SJSA1 (cell line): ENCODE data around the gene SH3RF3. TPM values are rescaled to one million over a fixed set of nuclear protein-coding genes. Genes with fewer than 3 reads are reported as not detected.

Source experiments
- DNase-seq, 2 experiments: peaks; one replicate each; pipeline ENCODE4 v3.0.0-alpha.2; 2015 to 2020; ENCODE audit warnings: low spot score in 2 of 2, low read depth in 1 of 2
- H3K27ac ChIP-seq: fragments of 250-450 bp; sonication (Bioruptor Pico); 2 replicates; pipeline ENCODE4 v1.5.1; 2020; ENCODE audit warnings: mild to moderate bottlenecking, moderate library complexity
- H3K27me3 ChIP-seq: fragments of 250-450 bp; sonication (Bioruptor Pico); replicated peaks from 2 replicates; pipeline ENCODE4 v1.5.1; 2020; ENCODE audit warnings: mild to moderate bottlenecking, moderate library complexity
- H3K36me3 ChIP-seq: fragments of 250-450 bp; sonication (Bioruptor Pico); 2 replicates; pipeline ENCODE4 v1.5.1; 2020; ENCODE audit warnings: mild to moderate bottlenecking
- H3K4me1 ChIP-seq: fragments of 250-450 bp; sonication (Bioruptor Pico); replicated peaks from 2 replicates; pipeline ENCODE4 v1.6.1; 2021; ENCODE audit warnings: mild to moderate bottlenecking
- H3K4me3 ChIP-seq: fragments of 250-450 bp; sonication (Bioruptor Pico); 2 replicates; pipeline ENCODE4 v1.5.1; 2020; ENCODE audit warnings: mild to moderate bottlenecking
- H3K9me3 ChIP-seq: fragments of 250-450 bp; sonication (Bioruptor Pico); replicated peaks from 2 replicates; pipeline ENCODE4 v1.5.1; 2020; ENCODE audit warnings: mild to moderate bottlenecking
- total RNA-seq: library from RNA; depleted of rRNA; stranded (reverse); fragments of >200 nt; shearing (Covaris generic); gene quantifications from 2 replicates; pipeline ENCODE4 v1.2.3, GENCODE V29; 2014

Gene SH3RF3
- total RNA-seq, 1 experiment from 2014 or later: 6.1 TPM

- Histone ChIP-seq H3K9me3 (no peaks in the 10 kb centered on the region), H3K27ac (no peak overlapping the region), H3K27me3 (no peaks in the 10 kb centered on the region), H3K4me3 (no peak overlapping the region), H3K36me3 (peaks cover 6% of the 10 kb centered on the region; the same call in 1 of the 2 replicates), H3K4me1 (no peaks in the 10 kb centered on the region)
- DNase-seq: no peak
These were observed 267.5 kb downstream of the SH3RF3 start for GRCh38 chr2:109396202-109397180.

- no peak for DNase-seq
- no peaks in the 10 kb centered on the region for H3K9me3 ChIP-seq
- no peak overlapping the region for H3K27ac ChIP-seq
- H3K4me3 ChIP-seq: no peak overlapping the region
- peaks cover 6% of the 10 kb centered on the region; the same call in 1 of the 2 replicates for H3K36me3 ChIP-seq
- H3K27me3 ChIP-seq: no peaks in the 10 kb centered on the region
- peaks cover 12% of the 10 kb centered on the region for H3K4me1 ChIP-seq
These were observed 268.9 kb downstream of the SH3RF3 start for GRCh38 chr2:109397893-109398292.

- Histone ChIP-seq H3K27me3 (no peaks in the 10 kb centered on the region), H3K27ac (no peak overlapping the region)
- no peak for DNase-seq
These were observed 269.5 kb downstream of the SH3RF3 start for GRCh38 chr2:109398366-109399015.

GRCh38 chr2:109399066-109399465 is 270.1 kb downstream of the SH3RF3 start:
- H3K27me3 ChIP-seq: no peaks in the 10 kb centered on the region
- no peak overlapping the region for H3K27ac ChIP-seq
- no peak overlapping the region for H3K4me3 ChIP-seq
- no peaks in the 10 kb centered on the region for H3K9me3 ChIP-seq
- no peak for DNase-seq
- H3K4me1 ChIP-seq: peaks cover 23% of the 10 kb centered on the region
- H3K36me3 ChIP-seq: peaks cover 6% of the 10 kb centered on the region; the same call in 1 of the 2 replicates

More at GRCh38 chr2:109398366-109399015, 269.5 kb downstream of the SH3RF3 start:
- no peaks in the 10 kb centered on the region for H3K9me3 ChIP-seq
- peaks cover 18% of the 10 kb centered on the region for H3K4me1 ChIP-seq
- no peak overlapping the region for H3K4me3 ChIP-seq
- peaks cover 6% of the 10 kb centered on the region; the same call in 1 of the 2 replicates for H3K36me3 ChIP-seq

- H3K27ac ChIP-seq: no peak overlapping the region
- H3K4me1 ChIP-seq: peaks cover 25% of the 10 kb centered on the region
- H3K36me3 ChIP-seq: peaks cover 6% of the 10 kb centered on the region; the same call in 1 of the 2 replicates
- no peak for DNase-seq
- H3K9me3 ChIP-seq: no peaks in the 10 kb centered on the region
- H3K27me3 ChIP-seq: no peaks in the 10 kb centered on the region
- H3K4me3 ChIP-seq: no peak overlapping the region
These were observed 271.1 kb downstream of the SH3RF3 start for GRCh38 chr2:109400102-109400501.

- DNase-seq: no peak
- Histone ChIP-seq H3K27me3 (no peaks in the 10 kb centered on the region), H3K4me3 (no peak overlapping the region), H3K27ac (no peak overlapping the region), H3K36me3 (peaks cover 6% of the 10 kb centered on the region; the same call in 1 of the 2 replicates), H3K4me1 (peaks cover 25% of the 10 kb centered on the region), H3K9me3 (no peaks in the 10 kb centered on the region)
These were observed 272.4 kb downstream of the SH3RF3 start for GRCh38 chr2:109401370-109401769.

- peak; percentile 36 to 59 for DNase-seq
- Histone ChIP-seq H3K27ac (peak overlapping the region; percentile 52; the same call in 1 of the 2 replicates), H3K27me3 (no peaks in the 10 kb centered on the region), H3K4me1 (peaks cover 25% of the 10 kb centered on the region), H3K4me3 (no peak overlapping the region), H3K9me3 (no peaks in the 10 kb centered on the region), H3K36me3 (peaks cover 6% of the 10 kb centered on the region; the same call in 1 of the 2 replicates)
These were observed 273.2 kb downstream of the SH3RF3 start for GRCh38 chr2:109402180-109402579.

- no peak for DNase-seq
- H3K4me1 ChIP-seq: peaks cover 25% of the 10 kb centered on the region
- H3K9me3 ChIP-seq: no peaks in the 10 kb centered on the region
- H3K27ac ChIP-seq: no peak overlapping the region; the same call in 1 of the 2 replicates
- peaks cover 6% of the 10 kb centered on the region; the same call in 1 of the 2 replicates for H3K36me3 ChIP-seq
- H3K27me3 ChIP-seq: no peaks in the 10 kb centered on the region
- H3K4me3 ChIP-seq: no peak overlapping the region
These were observed 274.2 kb downstream of the SH3RF3 start for GRCh38 chr2:109402980-109403840.

- H3K27ac ChIP-seq: no peak overlapping the region
- H3K27me3 ChIP-seq: no peaks in the 10 kb centered on the region
These were observed 274.8 kb downstream of the SH3RF3 start for GRCh38 chr2:109403841-109404201.

GRCh38 chr2:109404681-109405080 is 275.7 kb downstream of the SH3RF3 start:
- no peak for DNase-seq
- Histone ChIP-seq H3K9me3 (no peaks in the 10 kb centered on the region), H3K4me1 (peaks cover 25% of the 10 kb centered on the region), H3K27me3 (no peaks in the 10 kb centered on the region), H3K4me3 (no peak overlapping the region), H3K36me3 (peaks cover 8% of the 10 kb centered on the region; the same call in 1 of the 2 replicates), H3K27ac (no peak overlapping the region)

More at GRCh38 chr2:109403841-109404201, 274.8 kb downstream of the SH3RF3 start:
- Histone ChIP-seq H3K4me1 (peaks cover 25% of the 10 kb centered on the region), H3K9me3 (no peaks in the 10 kb centered on the region), H3K4me3 (no peak overlapping the region), H3K36me3 (peaks cover 8% of the 10 kb centered on the region; the same call in 1 of the 2 replicates)
- no peak for DNase-seq

- Histone ChIP-seq H3K27me3 (no peaks in the 10 kb centered on the region), H3K36me3 (0 out of 2 replicates have a peak, but pooled peaks cover 2% of the 10 kb centered on the region), H3K9me3 (no peaks in the 10 kb centered on the region), H3K4me3 (no peak overlapping the region), H3K27ac (no peak overlapping the region), H3K4me1 (peaks cover 25% of the 10 kb centered on the region)
- DNase-seq: no peak
These were observed 276.9 kb downstream of the SH3RF3 start for GRCh38 chr2:109405873-109406272.

GRCh38 chr2:109406301-109406700 is 277.3 kb downstream of the SH3RF3 start:
- no peak for DNase-seq
- no peak overlapping the region for H3K27ac ChIP-seq
- H3K9me3 ChIP-seq: no peaks in the 10 kb centered on the region
- no peak overlapping the region for H3K4me3 ChIP-seq
- H3K36me3 ChIP-seq: 0 out of 2 replicates have a peak, but pooled peaks cover 2% of the 10 kb centered on the region
- H3K4me1 ChIP-seq: peaks cover 25% of the 10 kb centered on the region
- H3K27me3 ChIP-seq: no peaks in the 10 kb centered on the region
